Activated CD4-positive, alpha-beta T cell treated with anti-CD3 and anti-CD28 coated beads, Interleukin-2, amount 10 ng/mL, durations not matched to agents 24 days and 14 days (primary cell): ENCODE measurements around the gene PLIN4. TPM values are rescaled to one million over a fixed set of nuclear protein-coding genes. Genes with fewer than 3 reads are reported as not detected.
"Not testable (repeated sequence)": the region's sequence is repeated elsewhere in the genome, so short reads cannot be mapped to it uniquely, and the experiment has no call there.

ENCODE experiments used
- DNase-seq: peaks from one replicate; pipeline ENCODE4 v3.0.0; 2022
- H3K27ac Mint-ChIP-seq: one replicate; pipeline ENCODE4 v1.8.0; 2022; ENCODE audit warnings: mild to moderate bottlenecking, mixed read lengths
- H3K27me3 Mint-ChIP-seq: one replicate; pipeline ENCODE4 v1.8.0; 2022; ENCODE audit warnings: mixed read lengths
- H3K36me3 Mint-ChIP-seq: one replicate; pipeline ENCODE4 v1.8.0; 2022; ENCODE audit warnings: low read depth, mild to moderate bottlenecking, mixed read lengths
- H3K4me1 Mint-ChIP-seq: one replicate; pipeline ENCODE4 v1.8.0; 2021; ENCODE audit warnings: mixed read lengths
- H3K4me3 Mint-ChIP-seq: one replicate; pipeline ENCODE4 v1.8.0; 2022; ENCODE audit warnings: mild to moderate bottlenecking, moderate library complexity, mixed read lengths
- H3K9me3 Mint-ChIP-seq: one replicate; pipeline ENCODE4 v1.8.0; 2021; ENCODE audit warnings: mixed read lengths
- intact Hi-C: fragments of 100-400 bp; cut with micrococcal nuclease; formaldehyde crosslinking; loops from one replicate; pipeline ENCODE4 v1.15.1; 2023
- total RNA-seq: library from RNA; stranded (reverse); gene quantifications from 2 replicates; pipeline ENCODE4 v1.2.3, GENCODE V29; 2022

Gene PLIN4, protein sequence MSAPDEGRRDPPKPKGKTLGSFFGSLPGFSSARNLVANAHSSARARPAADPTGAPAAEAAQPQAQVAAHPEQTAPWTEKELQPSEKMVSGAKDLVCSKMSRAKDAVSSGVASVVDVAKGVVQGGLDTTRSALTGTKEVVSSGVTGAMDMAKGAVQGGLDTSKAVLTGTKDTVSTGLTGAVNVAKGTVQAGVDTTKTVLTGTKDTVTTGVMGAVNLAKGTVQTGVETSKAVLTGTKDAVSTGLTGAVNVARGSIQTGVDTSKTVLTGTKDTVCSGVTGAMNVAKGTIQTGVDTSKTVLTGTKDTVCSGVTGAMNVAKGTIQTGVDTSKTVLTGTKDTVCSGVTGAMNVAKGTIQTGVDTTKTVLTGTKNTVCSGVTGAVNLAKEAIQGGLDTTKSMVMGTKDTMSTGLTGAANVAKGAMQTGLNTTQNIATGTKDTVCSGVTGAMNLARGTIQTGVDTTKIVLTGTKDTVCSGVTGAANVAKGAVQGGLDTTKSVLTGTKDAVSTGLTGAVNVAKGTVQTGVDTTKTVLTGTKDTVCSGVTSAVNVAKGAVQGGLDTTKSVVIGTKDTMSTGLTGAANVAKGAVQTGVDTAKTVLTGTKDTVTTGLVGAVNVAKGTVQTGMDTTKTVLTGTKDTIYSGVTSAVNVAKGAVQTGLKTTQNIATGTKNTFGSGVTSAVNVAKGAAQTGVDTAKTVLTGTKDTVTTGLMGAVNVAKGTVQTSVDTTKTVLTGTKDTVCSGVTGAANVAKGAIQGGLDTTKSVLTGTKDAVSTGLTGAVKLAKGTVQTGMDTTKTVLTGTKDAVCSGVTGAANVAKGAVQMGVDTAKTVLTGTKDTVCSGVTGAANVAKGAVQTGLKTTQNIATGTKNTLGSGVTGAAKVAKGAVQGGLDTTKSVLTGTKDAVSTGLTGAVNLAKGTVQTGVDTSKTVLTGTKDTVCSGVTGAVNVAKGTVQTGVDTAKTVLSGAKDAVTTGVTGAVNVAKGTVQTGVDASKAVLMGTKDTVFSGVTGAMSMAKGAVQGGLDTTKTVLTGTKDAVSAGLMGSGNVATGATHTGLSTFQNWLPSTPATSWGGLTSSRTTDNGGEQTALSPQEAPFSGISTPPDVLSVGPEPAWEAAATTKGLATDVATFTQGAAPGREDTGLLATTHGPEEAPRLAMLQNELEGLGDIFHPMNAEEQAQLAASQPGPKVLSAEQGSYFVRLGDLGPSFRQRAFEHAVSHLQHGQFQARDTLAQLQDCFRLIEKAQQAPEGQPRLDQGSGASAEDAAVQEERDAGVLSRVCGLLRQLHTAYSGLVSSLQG (N-terminal part only)
- total RNA-seq: not detected in 2 replicates

GRCh38 chr19:4518345-4519171, at the start of gene PLIN4:
Gene PLIN4, minus strand, starts transcription at chr19:4518486. Its CDS starts 214 bp downstream, at chr19:4518272.
- no peak for DNase-seq
- no peak within 1 kb of the TSS for H3K27ac Mint-ChIP-seq
- no peaks in the 10 kb centered on the region for H3K9me3 Mint-ChIP-seq
- intact Hi-C loops: no loop called here
- H3K4me1 Mint-ChIP-seq: no peaks in the 10 kb centered on the region
- no peaks in the 10 kb centered on the region for H3K36me3 Mint-ChIP-seq
- peaks cover 2% of the 10 kb centered on the region for H3K27me3 Mint-ChIP-seq
- no peak within 1 kb of the TSS for H3K4me3 Mint-ChIP-seq

GRCh38 chr19:4567584-4568071, 49.3 kb upstream of the PLIN4 start:
- no peaks in the 10 kb centered on the region for H3K36me3 Mint-ChIP-seq
- no peak overlapping the region for H3K27ac Mint-ChIP-seq
- DNase-seq: peak; percentile 90
- no peak overlapping the region for H3K4me3 Mint-ChIP-seq
- no peaks in the 10 kb centered on the region for H3K9me3 Mint-ChIP-seq
- no peaks in the 10 kb centered on the region for H3K27me3 Mint-ChIP-seq
- no peaks in the 10 kb centered on the region for H3K4me1 Mint-ChIP-seq
- intact Hi-C loops: no loop called here

DNA sequence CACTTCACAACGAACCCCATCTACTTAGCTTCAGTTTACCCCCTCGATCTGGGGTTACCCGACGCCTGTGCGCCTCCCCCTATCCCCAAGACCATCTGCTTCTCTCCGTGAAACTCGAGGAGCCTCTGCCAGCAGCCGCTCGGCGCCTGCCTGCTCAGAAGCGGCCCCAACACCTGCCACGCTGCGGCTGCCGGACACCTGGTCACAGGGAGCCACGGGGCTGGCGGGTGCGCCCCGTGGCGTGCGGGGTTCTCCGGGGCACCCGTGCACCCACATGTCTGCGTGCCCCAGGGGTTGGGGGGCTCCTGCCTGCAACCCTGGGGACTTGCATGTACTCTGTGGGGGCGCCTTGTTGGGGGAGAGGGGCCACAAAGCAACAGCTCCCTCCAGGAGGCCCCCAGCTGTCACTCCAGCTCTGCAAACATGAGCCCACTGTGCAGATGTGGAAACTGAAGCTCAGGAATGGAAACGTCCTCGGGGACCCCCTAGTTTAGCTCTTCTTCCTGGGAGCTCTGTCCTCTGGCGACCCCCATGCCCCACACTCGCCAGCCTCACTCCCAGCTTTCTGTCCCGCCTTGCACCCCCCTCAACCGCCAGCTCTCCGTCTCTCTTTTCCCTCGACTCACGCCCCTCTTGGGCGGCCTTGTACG, 48.2 kb upstream of the PLIN4 start:
- H3K27ac Mint-ChIP-seq: no peak overlapping the region
- no peaks in the 10 kb centered on the region for H3K27me3 Mint-ChIP-seq
- no peaks in the 10 kb centered on the region for H3K36me3 Mint-ChIP-seq
- DNase-seq: no peak
- intact Hi-C loops: no loop called here
- H3K9me3 Mint-ChIP-seq: no peaks in the 10 kb centered on the region
- no peaks in the 10 kb centered on the region for H3K4me1 Mint-ChIP-seq
- H3K4me3 Mint-ChIP-seq: no peak overlapping the region

DNA sequence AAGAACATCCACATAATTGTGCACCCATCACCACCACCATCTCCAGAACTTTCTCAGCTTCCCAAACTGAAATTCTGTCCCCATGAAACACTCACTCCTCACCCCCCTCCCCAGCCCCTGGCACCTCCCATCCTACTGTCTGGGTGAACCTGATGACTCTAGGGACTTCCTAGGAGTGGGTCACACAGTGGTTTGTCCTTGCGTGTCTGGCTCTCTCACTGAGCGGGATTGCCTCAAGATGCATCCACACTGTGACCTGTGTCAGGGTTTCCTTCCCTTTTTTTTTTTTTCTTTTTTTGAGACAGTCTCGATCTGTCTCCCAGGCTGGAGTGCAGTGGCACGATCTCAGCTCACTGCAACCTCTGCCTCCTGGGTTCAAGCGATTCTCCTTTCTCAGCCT, 45.3 kb upstream of the PLIN4 start:
- H3K4me1 Mint-ChIP-seq, H3K27me3 Mint-ChIP-seq, H3K9me3 Mint-ChIP-seq, H3K36me3 Mint-ChIP-seq, H3K27ac Mint-ChIP-seq, DNase-seq, intact Hi-C loops, H3K4me3 Mint-ChIP-seq: not testable (repeated sequence)

DNA sequence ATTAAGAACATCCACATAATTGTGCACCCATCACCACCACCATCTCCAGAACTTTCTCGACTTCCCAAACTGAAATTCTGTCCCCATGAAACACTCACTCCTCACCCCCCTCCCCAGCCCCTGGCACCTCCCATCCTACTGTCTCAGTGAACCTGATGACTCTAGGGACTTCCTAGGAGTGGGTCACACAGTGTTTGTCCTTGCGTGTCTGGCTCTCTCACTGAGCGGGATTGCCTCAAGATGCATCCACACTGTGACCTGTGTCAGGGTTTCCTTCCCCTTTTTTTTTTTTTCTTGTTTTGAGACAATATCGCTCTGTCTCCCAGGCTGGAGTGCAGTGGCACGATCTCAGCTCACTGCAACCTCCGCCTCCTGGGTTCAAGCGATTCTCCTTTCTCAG, 43.8 kb upstream of the PLIN4 start:
- H3K27ac Mint-ChIP-seq, intact Hi-C loops, H3K4me1 Mint-ChIP-seq, H3K27me3 Mint-ChIP-seq, H3K9me3 Mint-ChIP-seq, H3K36me3 Mint-ChIP-seq, DNase-seq, H3K4me3 Mint-ChIP-seq: not testable (repeated sequence)

- H3K4me3 Mint-ChIP-seq: no peak within 1 kb of the TSS
- H3K36me3 Mint-ChIP-seq: no peaks in the 10 kb centered on the region
- no peaks in the 10 kb centered on the region for H3K4me1 Mint-ChIP-seq
- DNase-seq: no peak
- no peak within 1 kb of the TSS for H3K27ac Mint-ChIP-seq
- intact Hi-C loops: loop anchor here (5.0 kb wide), 1 partner anchor 78 kb away; the partner anchor contains the start of gene TNFAIP8L1
- H3K9me3 Mint-ChIP-seq: no peaks in the 10 kb centered on the region
- H3K27me3 Mint-ChIP-seq: no peaks in the 10 kb centered on the region
These were observed 41.3 kb upstream of the PLIN4 start, which contains the start of gene SEMA6B for GRCh38 chr19:4559569-4559968. Gene SEMA6B, minus strand, starts transcription at chr19:4559684. Its CDS starts 1,227 bp downstream, at chr19:4558457.

GRCh38 chr19:4557971-4558941, 40.0 kb upstream of the PLIN4 start:
- Mint-ChIP-seq H3K27me3 (no peaks in the 10 kb centered on the region), H3K4me3 (no peak overlapping the region), H3K36me3 (no peaks in the 10 kb centered on the region), H3K4me1 (no peaks in the 10 kb centered on the region), H3K9me3 (no peaks in the 10 kb centered on the region), H3K27ac (no peak overlapping the region)
- intact Hi-C loops: loop anchor here (5.0 kb wide), 1 partner anchor 79 kb away; the partner anchor contains the start of gene TNFAIP8L1
- DNase-seq: peak; percentile 79

- H3K27me3 Mint-ChIP-seq: no peaks in the 10 kb centered on the region
- no peak overlapping the region for H3K27ac Mint-ChIP-seq
- DNase-seq: peak; percentile 73
- H3K36me3 Mint-ChIP-seq: no peaks in the 10 kb centered on the region
- no peaks in the 10 kb centered on the region for H3K9me3 Mint-ChIP-seq
- H3K4me1 Mint-ChIP-seq: no peaks in the 10 kb centered on the region
- intact Hi-C loops: loop anchor here (5.0 kb wide), 1 partner anchor 80 kb away; the partner anchor contains the start of gene TNFAIP8L1
- H3K4me3 Mint-ChIP-seq: no peak overlapping the region
These were observed 39.1 kb upstream of the PLIN4 start for GRCh38 chr19:4557144-4557970.

DNA sequence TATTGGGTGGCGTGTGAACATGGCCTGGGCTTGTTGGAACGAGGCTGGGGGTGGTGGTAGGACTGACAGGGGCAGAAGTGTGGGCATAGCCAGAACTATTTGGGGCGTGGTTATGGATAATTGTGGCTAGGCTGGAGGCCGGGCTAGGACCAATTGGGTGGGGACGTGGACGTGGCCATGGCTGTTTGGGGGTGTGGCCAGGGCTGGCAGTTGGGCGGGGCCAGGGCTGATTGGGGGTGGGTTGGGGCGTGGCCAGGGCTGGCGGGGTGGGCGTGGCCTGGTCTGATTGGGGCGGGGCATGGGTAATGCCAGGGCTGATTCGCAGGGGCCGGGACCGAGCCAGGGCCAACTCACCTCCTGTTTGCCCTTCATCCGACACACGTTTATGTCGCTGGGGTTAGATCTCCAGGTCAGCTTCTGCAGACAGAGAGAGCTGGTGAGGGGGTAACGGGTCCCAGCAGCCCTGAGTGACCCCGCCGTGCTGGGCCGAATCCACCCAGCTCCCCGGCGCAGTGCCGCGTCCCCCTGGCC, 38.4 kb upstream of the PLIN4 start:
- H3K36me3 Mint-ChIP-seq: no peaks in the 10 kb centered on the region
- no peaks in the 10 kb centered on the region for H3K4me1 Mint-ChIP-seq
- H3K27ac Mint-ChIP-seq: no peak overlapping the region
- intact Hi-C loops: loop anchor here (5.0 kb wide), 1 partner anchor 81 kb away; the partner anchor contains the start of gene TNFAIP8L1
- H3K9me3 Mint-ChIP-seq: no peaks in the 10 kb centered on the region
- H3K27me3 Mint-ChIP-seq: no peaks in the 10 kb centered on the region
- H3K4me3 Mint-ChIP-seq: no peak overlapping the region
- peak; percentile 68 for DNase-seq

- intact Hi-C loops: loop anchor here (5.0 kb wide), 1 partner anchor 81 kb away; the partner anchor contains the start of gene TNFAIP8L1
- H3K9me3 Mint-ChIP-seq: no peaks in the 10 kb centered on the region
- H3K27ac Mint-ChIP-seq: no peak overlapping the region
- no peaks in the 10 kb centered on the region for H3K27me3 Mint-ChIP-seq
- DNase-seq: no peak
- no peak overlapping the region for H3K4me3 Mint-ChIP-seq
- H3K36me3 Mint-ChIP-seq: no peaks in the 10 kb centered on the region
- H3K4me1 Mint-ChIP-seq: no peaks in the 10 kb centered on the region
These were observed 37.6 kb upstream of the PLIN4 start for GRCh38 chr19:4555657-4556561.
